ENCODE data around the gene SUGCT.

SUGCT gene

DNA sequence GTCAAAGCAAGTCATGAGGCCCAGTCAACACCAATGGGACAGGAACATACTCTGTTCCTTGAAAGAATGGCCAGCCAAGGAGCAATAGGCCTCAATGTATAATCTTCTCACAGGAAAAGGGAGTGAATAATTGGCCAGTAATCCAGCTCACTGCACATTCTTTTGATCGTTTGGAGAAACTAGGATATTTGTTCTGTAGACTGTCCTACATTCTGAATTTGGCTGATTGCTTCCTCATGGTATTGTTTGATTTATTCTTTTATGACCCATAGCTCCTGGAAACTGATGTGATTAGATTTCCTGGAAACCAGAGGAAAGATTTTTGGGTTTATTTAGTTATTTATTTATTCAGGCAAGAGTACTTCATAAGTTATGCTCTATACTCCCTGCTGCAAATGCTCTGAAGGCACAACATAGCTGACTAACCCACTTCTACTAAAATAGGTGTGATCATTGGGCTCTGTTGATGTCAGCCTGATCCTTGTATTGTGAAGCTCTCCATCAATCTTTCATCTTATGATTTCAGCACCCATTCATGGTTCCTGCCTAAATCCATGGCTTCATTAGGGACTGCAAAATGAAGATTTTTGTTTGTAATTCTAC, 745.2 kb downstream of the SUGCT start:
- DNase-seq (ENCODE audit: low read depth) = no peak

DNA sequence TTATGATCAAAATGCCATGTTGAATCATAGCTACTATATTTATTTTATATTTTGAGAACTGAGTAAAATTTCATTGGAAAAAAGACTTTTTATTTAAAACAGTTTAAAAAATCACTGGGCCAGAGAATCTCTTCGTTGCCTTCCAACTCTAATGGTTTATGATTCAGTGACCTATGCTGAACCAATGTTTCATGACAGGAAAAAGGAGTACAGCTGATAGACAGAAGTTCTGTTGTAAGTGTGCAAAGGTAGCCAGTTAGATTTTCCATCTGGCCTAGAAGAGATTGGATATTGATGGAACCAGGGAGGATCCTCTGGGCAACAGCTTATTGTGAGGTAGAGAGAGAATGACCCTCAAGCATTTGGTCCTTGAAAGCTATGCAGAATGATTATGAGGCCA, 745.8 kb downstream of the SUGCT start:
- DNase-seq (ENCODE audit: low read depth) = no peak

DNA sequence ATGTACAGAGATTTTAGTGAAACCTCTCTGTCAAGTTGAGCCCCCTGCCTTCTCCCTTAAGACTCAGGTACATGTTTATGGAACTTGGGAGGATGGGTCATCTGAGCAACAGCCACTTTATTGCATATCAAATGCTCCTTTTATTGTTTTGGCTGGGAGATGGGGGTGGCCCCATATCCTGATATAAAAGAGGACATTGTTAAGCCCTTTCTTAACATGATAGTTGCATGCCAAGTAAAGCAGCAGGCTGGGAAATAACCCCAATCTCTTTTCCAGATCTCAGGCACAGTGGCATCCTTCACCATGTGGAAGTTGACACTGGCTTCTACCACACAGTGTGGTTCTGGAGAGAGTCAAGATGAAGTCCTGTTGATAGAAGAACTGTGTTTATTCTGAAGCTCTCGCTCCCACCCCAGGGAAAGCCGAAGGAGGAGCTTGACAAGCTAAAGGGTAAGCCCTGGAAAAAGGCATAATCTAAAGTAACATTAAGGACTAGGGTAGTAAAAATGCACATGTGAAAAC, 746.7 kb downstream of the SUGCT start:
- no peak for DNase-seq (ENCODE audit: low read depth)

DNA sequence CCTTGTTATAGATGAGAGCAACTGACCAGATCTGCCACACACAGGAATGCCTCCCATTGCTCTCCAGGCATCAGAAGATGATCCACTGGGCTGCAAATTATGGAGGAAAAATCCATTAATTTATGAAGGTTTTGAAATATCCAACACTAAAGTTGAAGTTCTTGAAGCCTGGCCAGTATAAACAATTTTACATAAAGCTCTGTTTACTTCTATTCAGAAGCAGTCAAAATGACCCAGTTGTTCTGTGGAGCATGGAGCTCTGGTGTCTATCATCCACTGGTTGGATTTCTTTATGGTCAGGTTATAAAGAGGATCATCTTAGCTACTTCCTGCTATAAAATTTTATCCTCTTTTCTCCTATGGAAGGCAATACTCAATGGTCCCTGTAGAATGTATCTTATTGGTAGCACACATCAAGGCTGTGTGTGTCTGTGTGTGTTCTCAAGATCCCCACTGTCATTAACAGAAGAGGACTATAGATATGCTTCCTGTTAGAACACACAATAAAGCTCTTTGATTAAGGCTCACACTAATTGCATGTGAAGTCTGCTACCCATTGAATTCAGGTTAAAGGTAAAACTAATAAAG, 747.4 kb downstream of the SUGCT start:
- no peak for DNase-seq (ENCODE audit: low read depth)

DNA sequence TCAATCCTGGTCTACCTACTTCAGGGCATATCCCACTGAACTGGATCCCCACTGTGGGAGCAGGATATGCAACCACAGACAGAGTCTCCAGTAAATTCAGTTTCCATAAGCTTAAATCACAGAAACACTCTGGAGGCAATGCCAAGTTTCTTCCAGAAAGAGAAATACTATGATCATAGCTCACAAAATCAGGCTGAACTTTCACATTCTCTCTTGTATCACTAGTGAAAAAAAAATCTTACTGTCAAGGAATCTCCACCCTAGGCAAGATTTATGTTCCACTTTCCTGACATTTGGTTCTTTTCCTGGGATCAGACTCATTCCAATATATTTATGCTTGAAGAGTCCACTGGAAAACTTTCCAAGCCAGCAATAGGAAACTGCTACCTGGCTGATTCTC, 749.0 kb downstream of the SUGCT start:
- DNase-seq (ENCODE audit: low read depth) = no peak

DNA sequence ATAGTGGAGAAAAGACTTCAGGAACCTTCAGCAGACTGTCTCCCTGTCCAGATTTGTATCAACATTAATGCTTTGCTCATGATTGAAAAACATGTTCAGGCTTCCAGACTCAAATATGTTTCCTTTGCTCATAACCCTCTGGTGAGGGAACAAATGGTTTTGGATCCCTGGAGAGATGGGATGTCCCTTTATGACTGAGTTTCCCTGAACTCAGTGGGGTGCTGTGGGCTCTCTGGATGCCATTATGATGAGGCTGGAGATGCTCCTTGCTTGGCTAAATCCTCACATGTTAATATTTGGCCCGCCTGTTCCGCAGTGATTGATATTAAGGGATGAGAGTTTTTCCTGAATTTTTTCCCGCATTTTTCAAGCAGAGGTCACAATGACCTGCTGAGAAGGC, 749.4 kb downstream of the SUGCT start:
- DNase-seq (ENCODE audit: low read depth) = no peak

DNA sequence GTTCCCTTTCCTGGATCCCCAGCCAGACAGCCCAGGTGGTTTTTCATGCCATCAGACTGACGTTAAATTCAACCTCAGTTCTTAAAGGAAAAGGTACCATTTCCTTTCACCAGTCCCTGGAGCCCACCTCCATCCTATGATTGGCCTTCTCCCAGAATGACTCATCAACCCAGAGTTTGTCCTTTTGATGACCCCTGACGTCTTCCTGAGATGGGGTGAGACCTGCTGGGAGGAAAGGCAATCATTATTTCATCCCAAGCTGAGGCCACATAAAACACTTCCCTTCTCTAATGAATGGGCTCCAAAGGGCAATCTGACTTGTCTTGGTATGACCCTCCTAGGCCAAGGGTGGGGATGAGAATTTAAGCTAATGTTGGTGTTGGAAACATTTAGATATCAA, 750.7 kb downstream of the SUGCT start:
- DNase-seq (ENCODE audit: low read depth) = no peak

DNA sequence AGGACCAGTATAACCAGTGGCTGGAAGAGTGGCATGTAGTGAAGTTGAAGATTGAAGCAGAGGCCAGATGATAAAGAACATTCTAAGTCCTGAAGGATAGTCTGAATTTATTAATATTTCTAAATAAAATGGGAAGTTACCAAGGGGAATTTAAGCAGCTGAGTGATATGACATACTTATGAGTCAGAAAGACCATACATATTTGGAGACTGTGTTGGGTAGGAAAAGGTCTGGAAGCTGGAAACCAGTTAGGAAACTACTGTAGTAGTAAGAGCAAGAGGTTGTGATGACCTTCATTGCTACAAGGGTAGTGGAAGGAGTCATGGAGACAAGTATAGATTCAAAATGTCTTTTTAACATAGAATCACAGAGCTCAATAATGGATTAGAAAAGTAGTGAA, 752.3 kb downstream of the SUGCT start:
- no peak for DNase-seq (ENCODE audit: low read depth)

DNA sequence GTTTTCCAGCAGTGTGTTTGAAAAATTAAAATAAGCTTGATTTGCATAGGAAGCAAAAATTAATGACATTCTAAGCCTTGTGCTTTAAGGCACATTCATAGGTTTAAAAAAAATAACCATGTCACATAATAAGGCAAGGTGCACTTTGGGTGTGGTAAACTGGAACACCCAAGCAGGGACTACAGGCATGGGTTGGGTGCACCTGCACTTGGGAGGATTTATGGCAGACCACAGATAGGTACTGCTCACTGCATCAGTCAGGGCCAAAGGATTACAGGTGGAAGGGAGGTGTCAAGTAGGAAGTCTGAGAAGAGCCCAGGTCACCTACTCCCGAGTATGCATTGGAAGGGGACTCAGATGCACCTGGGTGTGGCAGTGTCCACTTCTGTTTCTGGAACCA, 753.7 kb downstream of the SUGCT start:
- no peak for DNase-seq (ENCODE audit: low read depth)

DNA sequence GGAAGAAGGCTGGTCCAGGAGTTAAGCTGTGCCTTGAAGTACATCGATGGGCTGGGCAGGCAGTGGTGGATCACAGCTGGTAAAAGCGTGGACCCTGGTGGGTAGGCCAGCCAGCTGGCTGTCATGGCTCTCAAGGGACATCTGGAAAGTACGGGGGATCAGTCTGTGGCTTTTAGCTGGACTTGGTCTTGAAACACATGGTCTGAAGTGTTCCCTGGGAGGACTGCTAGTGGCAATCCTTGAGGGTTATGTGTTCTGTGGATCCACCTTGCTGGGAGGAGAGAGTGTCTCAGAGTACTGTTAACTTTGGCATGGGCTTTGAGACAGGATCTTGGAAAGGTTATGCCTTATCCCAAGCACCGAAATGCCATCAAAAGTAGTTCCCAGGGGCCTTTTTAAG, 754.3 kb downstream of the SUGCT start:
- DNase-seq (ENCODE audit: low read depth) = no peak

DNA sequence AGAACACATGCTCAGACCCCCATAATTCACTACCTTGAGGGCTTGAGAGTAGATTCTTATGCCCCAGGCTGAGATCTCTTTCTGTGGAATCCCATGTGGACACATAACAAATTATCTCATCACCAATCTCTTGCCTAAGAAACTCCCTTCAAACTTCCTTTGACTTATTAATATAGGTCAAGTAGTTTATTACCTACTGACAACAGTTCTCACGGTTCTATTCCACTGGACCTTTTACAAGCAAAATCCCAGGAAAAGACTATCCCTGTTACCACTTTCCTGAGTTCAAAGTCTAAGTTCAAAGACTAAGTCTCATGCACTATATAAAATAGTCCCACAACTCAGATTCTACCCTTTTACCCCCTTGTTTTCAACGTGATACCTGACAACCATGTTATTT, 754.7 kb downstream of the SUGCT start:
- no peak for DNase-seq (ENCODE audit: low read depth)

DNA sequence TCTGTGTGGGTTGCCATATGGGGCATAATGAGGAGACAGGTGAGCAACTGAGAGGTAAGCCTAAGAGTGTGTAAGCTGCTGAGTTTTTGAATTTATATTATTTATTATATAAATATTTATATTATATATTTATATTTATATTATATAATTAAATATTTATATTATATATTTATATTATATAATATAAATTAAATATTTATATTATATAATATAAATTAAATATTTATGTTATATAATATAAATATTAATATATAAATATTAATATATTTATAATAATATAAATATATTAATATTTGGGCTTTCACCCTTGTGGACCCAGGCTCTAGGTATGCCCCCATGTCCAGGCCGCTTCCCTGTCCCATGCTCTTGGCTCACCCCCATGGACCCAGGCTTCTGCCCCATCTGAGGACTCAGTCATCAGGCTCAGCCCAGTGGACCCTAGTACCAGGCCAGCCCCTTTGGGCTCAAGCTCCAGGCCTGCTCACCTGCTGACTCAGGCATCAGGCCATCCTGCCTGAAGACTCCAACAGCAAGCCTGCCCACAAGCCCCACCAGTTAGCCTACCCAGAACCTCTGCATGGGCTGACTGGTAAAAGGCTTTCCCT, 755.4 kb downstream of the SUGCT start:
- no peak for DNase-seq (ENCODE audit: low read depth)

DNA sequence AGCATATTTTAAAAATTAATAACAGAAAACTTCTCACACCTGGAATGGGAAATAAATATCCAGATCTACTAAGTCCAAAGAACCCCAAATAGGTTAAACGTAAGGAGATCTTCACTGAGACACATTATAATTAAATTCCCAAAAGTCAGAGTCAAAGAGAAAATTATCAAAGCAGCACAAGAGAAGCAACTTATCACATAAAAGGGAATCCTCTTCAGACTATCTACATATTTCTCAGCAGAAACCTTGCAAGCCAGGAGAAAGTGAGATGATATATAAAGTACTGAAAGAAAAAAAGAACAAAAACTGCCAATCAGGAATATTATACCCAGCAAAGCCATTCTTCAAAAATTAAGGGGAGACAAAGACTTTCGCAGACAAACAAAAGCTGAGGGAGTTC, 756.4 kb downstream of the SUGCT start:
- DNase-seq (ENCODE audit: low read depth) = no peak

DNA sequence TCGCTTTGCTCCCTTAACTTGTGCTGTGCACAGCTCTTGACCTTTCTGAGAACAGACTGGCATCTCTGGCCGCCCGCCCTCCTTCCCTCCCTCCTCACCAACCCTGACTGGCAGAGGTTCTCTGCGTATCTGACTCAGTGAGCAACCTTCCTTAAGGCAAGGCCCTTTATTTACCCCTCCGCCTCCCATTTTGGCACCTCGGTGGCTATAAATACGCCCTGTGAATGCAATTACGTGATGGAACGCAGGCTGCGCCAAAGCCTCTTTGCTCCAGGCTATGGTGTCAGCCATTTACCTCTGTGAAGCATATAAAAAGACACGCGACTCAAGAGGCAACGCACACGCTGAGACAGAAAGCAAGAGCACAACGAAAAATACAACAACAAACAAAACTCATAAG, 764.3 kb downstream of the SUGCT start:
- DNase-seq (ENCODE audit: low read depth) = no peak

DNA sequence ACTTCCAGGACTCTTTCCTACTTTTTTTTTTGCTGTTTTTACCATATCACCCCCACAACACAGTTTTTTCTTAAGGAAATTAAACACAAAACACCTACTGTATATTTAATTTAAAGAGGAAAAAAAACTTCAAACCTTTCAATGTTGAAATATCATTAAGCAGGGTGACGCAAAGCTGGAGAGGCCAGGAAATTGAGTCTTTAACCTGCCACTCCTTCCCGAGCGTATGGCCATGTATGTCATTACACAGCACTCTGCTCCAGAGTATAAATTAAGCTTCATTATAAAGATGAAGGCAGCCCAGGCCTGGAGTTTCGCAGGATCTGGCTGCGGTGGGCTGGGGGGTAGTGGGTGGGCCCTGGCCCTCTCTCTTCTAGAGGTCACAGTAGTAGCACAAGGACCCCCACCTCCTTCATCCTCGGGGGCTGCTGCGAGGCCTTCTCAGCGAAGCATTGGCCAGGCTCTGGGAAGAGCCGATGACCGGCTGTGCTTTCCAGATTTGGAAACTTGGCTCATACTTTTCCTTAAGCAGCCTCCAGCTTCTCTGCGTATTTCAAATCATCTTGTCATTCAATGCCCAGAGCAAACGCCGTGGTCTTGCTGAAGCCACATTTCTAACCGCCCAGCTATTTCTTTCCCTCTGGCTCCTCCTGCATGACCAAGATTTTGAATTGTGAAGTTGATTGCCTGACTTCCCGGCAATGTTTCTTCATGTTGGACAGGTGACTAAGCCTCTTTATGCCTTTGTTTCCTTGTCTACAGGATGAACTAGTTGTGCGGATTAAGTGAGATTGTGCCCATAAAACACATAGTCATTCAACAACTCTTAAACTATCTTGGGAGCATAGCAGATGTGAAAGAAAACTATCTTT, 765.1 kb downstream of the SUGCT start:
- no peak for DNase-seq (ENCODE audit: low read depth)

DNA sequence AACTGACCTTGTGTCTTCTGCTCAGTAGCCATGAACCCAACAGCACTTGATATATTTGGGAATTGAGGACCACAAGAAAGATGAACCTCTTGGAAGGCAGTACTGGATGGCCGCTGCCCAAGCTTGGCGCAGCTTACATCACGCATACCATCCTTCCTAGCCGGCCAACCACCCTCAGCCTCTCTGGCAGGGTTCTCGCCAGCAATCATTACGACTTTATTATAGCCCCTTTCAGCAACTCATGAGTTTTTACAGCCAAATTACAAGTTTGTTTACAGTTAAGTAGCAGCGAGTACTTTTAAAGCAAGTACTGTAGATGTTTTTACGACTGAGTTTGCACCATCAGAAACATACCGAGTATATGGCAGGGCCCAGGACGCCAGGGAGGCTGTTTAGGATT, 769.1 kb downstream of the SUGCT start:
- DNase-seq (ENCODE audit: low read depth) = no peak

DNA sequence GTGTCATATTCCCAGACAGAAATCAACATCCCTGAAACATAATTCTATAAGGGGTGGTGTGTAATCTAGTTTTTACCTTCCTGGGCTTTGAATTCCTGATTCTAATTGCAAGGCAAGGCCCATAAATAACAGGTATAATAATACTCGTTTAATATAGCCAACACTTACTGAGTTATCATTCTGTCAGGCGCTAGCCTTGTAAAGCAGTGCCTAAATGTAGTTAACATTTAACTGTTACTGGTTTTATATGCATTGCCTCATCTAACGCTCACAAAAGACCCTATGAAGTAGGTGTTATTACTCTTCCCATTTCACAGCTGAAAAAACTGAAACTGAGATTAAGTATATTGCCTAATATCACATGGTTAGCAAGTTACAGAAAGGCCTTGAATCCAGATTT, 772.5 kb downstream of the SUGCT start:
- no peak for DNase-seq (ENCODE audit: low read depth)

DNA sequence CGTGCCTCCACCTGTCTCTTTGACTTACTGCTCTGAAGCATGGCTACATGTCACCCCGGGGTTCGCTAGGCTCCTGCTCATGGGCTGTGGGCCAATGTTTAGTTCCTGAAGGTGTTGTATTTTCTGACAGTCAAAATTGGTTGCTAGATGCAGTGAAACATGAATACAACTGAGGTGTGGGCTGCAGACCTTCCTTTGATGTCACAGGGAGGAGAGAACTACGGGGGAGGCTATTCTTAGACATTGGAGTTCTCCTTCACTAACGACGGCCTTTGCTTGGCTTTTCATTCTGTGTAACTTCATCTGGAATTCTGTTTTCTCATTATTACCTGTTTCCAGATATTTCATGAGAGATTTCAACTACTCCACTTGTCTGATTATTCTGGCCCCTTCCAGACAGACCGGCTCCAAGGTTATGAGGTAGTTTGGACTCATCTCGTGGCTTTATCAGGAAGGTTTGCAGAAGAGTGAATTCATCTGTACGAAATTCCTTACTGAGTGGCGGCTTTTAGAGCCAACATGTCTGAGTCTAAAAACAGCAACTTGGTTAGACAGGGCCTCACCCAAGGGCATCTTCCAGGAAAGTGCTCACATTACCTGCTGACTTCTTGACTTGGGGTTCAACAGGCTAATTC, 774.7 kb downstream of the SUGCT start:
- DNase-seq (ENCODE audit: low read depth) = no peak
